Activated effector memory CD4-positive, alpha-beta T cell treated with anti-CD3 and anti-CD28 coated beads, Interleukin-2, amount 50 U/mL, for 16 hours (primary cell): ENCODE data around the gene CSKMT.
A peak's percentile ranks its signal among the peaks of the same experiment; 100 is the strongest.
"Not testable (repeated sequence)": the region's sequence is repeated elsewhere in the genome, so short reads cannot be mapped to it uniquely, and the experiment has no call there.

Source experiments
- DNase-seq: peaks from one replicate; pipeline ENCODE4 v3.0.0-alpha.2; 2020

CSKMT gene

GRCh38 chr11:62656796-62657429 lies 8.2 kb upstream of the CSKMT start:
- no peak for DNase-seq

- no peak for DNase-seq
Measured at GRCh38 chr11:62664405-62665074, 572 bp upstream of the CSKMT start.

GRCh38 chr11:62665599-62666258 lies 617 bp downstream of the CSKMT start:
- DNase-seq, result peak; percentile 86

DNA sequence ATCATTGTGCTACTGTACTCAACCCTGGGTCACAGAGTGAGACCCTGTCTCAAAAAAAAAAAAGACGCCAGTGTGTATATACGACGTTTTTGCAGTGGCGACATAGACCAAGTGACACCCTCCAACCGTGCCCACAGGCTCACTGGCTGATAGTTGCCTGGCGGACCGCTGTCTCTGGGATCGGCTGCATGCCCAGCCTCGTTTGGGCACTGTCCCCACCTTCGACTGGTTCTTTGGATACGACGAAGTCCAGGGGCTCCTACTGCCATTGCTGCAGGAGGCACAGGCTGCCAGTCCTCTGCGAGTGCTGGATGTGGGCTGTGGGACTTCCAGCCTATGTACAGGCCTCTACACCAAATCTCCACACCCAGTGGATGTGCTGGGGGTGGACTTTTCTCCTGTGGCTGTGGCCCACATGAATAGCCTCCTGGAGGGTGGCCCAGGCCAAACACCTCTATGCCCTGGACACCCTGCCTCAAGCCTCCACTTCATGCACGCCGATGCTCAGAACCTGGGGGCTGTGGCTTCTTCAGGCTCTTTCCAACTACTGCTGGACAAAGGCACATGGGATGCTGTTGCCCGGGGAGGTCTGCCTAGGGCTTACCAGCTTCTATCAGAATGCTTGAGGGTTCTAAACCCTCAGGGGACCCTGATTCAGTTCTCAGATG lies 1.3 kb downstream of the CSKMT start:
- no peak for DNase-seq

- no peak for DNase-seq
Measured at GRCh38 chr11:62667460-62667859, 2.3 kb downstream of the CSKMT start.

DNA sequence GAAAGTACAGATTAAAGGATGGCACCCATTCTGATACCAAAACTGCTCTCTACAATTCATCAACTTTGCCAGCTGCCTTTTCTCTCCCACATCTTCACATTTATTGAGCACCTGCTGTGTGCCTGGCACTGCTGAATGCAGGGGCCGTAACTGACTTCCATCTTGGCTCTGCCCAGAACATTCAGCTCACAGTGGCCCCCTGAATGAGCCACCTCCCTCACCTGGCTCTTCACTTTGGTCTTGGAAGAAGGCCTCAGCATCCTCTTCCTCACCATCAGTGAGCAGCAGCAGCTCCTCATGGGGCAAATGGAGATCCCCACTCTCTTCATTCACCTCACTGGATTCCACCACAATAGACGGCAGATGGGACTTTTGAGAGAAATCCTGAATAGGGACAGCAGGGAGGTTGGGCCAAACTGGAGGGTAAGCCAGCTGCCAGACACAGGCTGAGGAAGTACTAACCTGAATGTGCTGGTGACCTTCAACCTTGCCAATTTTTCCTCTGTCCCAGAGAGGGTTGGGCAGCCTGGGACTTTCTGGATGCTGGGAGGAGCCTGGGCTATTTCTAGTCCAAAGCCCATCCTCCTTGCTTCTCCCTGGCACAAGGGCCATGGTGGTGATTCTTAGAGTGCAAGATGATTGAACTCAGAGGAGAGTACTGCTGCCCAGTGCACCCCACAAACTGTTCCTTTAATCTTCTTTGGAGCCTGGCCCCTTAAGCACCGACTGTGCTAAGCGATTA lies 4.5 kb downstream of the CSKMT start:
- DNase-seq, result no peak

- DNase-seq, result no peak
Measured at GRCh38 chr11:62671236-62671607, 6.1 kb downstream of the CSKMT start.

GRCh38 chr11:62671608-62672389 lies 6.7 kb downstream of the CSKMT start, which contains the start of the genes LBHD1 and UQCC3:
TSS of gene LBHD1 (minus strand) at chr11:62672267. CDS start at chr11:62670031, 2,236 bp downstream.
TSS of gene UQCC3 (plus strand) at chr11:62671673. CDS start at chr11:62671746, 73 bp downstream.
- peak; percentile 89 for DNase-seq

GRCh38 chr11:62673196-62673525 lies 8.0 kb downstream of the CSKMT start:
- no peak for DNase-seq

- DNase-seq, result not testable (repeated sequence)
Measured at GRCh38 chr11:62675415-62675814, 10.3 kb downstream of the CSKMT start.

DNA sequence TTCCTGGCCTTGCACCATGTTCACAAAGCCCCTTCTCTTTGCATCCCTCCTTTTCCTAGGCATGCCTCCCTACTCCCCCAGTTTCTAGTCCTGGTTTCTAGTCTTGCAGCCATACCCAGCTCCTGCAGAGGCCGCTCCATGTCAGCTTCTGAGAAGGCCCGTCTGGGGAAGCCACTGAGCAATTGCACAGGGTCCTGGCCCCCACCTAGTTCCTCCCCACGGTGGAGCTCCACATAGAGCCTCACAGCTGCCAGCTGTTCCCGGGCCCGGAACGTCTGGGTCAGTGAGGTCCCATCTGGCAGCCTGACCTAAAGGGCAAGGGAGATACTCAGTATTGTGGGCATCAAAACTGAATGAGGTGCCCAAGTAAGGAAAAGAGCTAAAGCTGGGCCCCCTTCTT lies 11.6 kb downstream of the CSKMT start:
- DNase-seq, result no peak

- DNase-seq, result no peak
Measured at GRCh38 chr11:62677156-62677555, 12.0 kb downstream of the CSKMT start.

GRCh38 chr11:62677714-62678113 lies 12.6 kb downstream of the CSKMT start:
- DNase-seq, result no peak

GRCh38 chr11:62678433-62678769 lies 13.3 kb downstream of the CSKMT start:
- no peak for DNase-seq

DNA sequence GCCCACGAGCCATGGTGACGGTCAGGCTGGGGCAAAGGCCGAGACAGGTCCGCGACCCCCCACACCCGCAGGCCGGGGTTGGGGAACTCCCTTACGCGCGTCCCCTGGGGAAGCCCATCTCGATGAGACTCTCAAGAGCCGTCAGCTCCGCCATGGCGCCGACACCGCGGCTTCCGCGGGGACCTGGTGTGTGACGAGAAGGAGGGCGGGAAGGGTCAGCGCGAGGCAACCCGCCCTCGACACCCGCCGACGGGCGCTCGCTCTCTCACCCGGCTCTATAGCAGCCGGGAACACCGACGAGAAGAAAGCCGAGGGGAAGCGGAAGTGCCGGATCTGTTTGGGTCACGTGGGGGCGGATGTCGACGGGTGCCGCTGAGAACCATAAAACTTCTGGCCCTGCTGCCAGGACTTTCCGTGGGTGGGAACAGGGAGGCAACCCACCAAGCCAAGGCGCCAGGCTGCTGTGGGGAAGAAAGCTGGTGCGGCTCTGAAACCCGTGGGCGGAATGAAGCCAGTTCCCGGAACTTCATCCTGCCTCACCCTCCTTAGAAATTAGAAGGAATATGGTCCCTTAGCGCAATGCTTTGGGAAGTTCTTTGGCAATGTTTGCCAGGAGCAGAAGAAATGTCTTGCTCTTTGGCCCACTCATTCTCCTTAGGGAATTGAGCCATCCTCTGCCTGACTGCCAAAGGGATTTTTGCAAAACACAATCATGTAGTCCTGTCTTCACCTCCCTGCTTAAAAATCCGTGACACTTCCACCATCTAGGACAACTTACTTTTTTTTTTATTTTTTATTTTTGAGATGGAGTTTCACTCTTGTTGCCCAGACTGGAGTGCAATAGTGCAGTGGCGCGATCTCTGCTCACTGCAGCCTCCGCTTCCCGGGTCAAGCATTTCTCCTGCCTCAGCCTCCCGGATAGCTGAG lies 13.9 kb downstream of the CSKMT start, which contains the start of gene UBXN1:
Gene UBXN1, minus strand, starts transcription at position 304 of the 927 bp plus-strand sequence. Its CDS starts 150 bp downstream, at position 154.
- DNase-seq, result peak; percentile 94

DNA sequence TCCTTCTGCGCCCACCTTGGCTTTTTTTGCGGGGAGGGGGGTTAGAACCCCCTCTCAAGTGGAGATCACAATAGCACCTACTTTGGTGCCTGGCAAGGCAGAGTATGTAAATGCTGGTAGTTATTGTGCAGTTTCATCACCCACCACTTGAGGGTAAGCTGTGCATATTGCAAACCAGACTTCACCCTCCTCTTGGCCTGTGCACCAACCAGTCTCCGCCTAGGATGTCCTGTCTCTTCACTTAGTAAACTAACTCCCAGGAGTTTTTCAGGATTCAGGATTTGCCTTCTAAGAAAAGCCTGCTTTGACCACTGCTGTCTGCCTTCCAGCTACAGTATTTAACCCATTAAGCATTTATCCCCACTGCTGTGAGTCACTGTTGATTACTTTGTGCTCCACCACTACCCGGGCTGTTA lies 15.7 kb downstream of the CSKMT start:
- DNase-seq, result no peak

- DNase-seq, result no peak
Measured at GRCh38 chr11:62682518-62682917, 17.4 kb downstream of the CSKMT start.

GRCh38 chr11:62687508-62688396 lies 22.6 kb downstream of the CSKMT start:
- DNase-seq, result no peak

DNA sequence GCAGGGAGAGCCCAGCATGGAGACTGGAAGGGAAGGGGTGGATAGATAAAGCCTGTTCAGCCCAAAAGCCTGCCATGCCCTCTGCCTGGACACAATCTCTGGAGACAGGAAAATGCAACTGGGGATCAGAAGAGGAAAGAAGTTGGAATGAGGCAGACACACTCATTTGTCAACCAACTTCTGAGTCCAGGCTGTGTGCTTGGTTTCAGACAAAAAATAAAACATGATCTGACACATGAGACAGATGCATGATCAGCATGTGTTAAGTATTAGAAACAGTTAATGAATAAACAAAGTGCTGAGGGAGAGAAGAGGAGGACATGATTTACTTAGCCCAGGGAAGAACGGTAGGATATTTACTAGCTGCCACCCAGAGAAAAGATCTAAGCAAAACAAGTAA lies 23.4 kb downstream of the CSKMT start:
- DNase-seq, result no peak
